ENCODE results near the gene COL4A5. TPM values are rescaled to one million over a fixed set of nuclear protein-coding genes. Genes with fewer than 3 reads are reported as not detected.

The COL4A5 gene
- total RNA-seq, 1 experiment from 2014 or later, result 48.1 TPM

DNA sequence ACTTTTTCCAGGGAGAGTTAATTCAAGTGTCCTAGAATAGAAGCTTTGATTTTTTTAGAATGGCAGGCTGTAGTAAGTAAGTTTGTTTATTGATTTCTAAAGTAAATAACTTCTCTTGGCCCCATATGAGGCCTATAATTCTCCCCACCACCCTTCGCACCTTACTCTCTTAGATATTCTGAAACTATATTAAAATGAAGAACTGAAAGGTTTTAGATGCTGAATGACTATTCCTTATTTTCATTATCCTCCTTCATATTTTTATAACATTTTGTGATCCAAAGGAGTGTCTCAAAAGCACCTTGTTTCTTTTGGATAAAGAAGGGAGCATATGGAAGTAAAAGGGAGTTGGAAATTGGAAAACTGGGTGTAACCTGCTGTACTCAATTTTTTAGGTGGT, 226.5 kb downstream of the COL4A5 start:
- H3K27me3 Mint-ChIP-seq (ENCODE audit: insufficient read depth, unreplicated experiment), result no peaks in the 10 kb centered on the region
- ChIA-PET POLR2A (no interaction called here), CTCF (no interaction called here)
- H3K27ac Mint-ChIP-seq (ENCODE audit: unreplicated experiment), result no peak overlapping the region
- H3K4me1 ChIP-seq, result peaks cover 2% of the 10 kb centered on the region; the same call in 1 of the 2 replicates
- no peaks in the 10 kb centered on the region for H3K27me3 ChIP-seq (replicated peaks; ENCODE audit: control insufficient read depth, insufficient read depth, low read length)
- H3K4me3 Mint-ChIP-seq (ENCODE audit: unreplicated experiment), result no peak overlapping the region
- H3K9me3 Mint-ChIP-seq (ENCODE audit: unreplicated experiment), result no peaks in the 10 kb centered on the region
- no peaks in the 10 kb centered on the region for H3K36me3 Mint-ChIP-seq (ENCODE audit: insufficient read depth, unreplicated experiment)
- H3K4me1 Mint-ChIP-seq (ENCODE audit: low read depth, unreplicated experiment), result peaks cover under 1% of the 10 kb centered on the region
- intact Hi-C loops (cut with micrococcal nuclease; ENCODE audit: unreplicated experiment), result no loop called here
- TF ChIP-seq CTCF (IDR thresholded peaks at IDR 0.05; ENCODE audit: insufficient read depth in 1 of 2, low read depth in 1 of 2, low read length in 1 of 2, severe bottlenecking in 1 of 2, unreplicated experiment in 1 of 2), result no peak
- BruUV-seq (replicated peaks), result no TSS peak
- no peak for DNase-seq
- no peaks in the 10 kb centered on the region for H3K9me3 ChIP-seq
- H3K36me3 ChIP-seq (ENCODE audit: control insufficient read depth, insufficient read depth, low read length), result no peaks in the 10 kb centered on the region
- H3K4me3 ChIP-seq (ENCODE audit: low read depth, low read length), result no peak overlapping the region

- H3K36me3 ChIP-seq (ENCODE audit: control insufficient read depth, insufficient read depth, low read length), result no peaks in the 10 kb centered on the region
- peak overlapping the region; percentile 48 for H3K4me3 Mint-ChIP-seq (ENCODE audit: unreplicated experiment)
- no peaks in the 10 kb centered on the region for H3K27me3 Mint-ChIP-seq (ENCODE audit: insufficient read depth, unreplicated experiment)
- BruUV-seq (replicated peaks), result no TSS peak
- peaks cover 7% of the 10 kb centered on the region for H3K4me1 Mint-ChIP-seq (ENCODE audit: low read depth, unreplicated experiment)
- no peaks in the 10 kb centered on the region for H3K27me3 ChIP-seq (replicated peaks; ENCODE audit: control insufficient read depth, insufficient read depth, low read length)
- ChIA-PET CTCF (no interaction called here), POLR2A (no interaction called here)
- intact Hi-C loops (cut with micrococcal nuclease; ENCODE audit: unreplicated experiment), result no loop called here
- H3K27ac Mint-ChIP-seq (ENCODE audit: unreplicated experiment), result peak overlapping the region; percentile 72
- no peaks in the 10 kb centered on the region for H3K9me3 Mint-ChIP-seq (ENCODE audit: unreplicated experiment)
- TF ChIP-seq CTCF (IDR thresholded peaks at IDR 0.05; ENCODE audit: insufficient read depth in 1 of 2, low read depth in 1 of 2, low read length in 1 of 2, severe bottlenecking in 1 of 2, unreplicated experiment in 1 of 2), result no peak
- peaks cover 22% of the 10 kb centered on the region; the same call in 1 of the 2 replicates for H3K4me1 ChIP-seq
- peaks cover 7% of the 10 kb centered on the region for H3K36me3 Mint-ChIP-seq (ENCODE audit: insufficient read depth, unreplicated experiment)
- no peaks in the 10 kb centered on the region for H3K9me3 ChIP-seq
- peak; percentile 26 to 27 for DNase-seq
- no peak overlapping the region for H3K4me3 ChIP-seq (ENCODE audit: low read depth, low read length)
These were observed 231.9 kb downstream of the COL4A5 start for GRCh38 chrX:108671526-108671925.

DNA sequence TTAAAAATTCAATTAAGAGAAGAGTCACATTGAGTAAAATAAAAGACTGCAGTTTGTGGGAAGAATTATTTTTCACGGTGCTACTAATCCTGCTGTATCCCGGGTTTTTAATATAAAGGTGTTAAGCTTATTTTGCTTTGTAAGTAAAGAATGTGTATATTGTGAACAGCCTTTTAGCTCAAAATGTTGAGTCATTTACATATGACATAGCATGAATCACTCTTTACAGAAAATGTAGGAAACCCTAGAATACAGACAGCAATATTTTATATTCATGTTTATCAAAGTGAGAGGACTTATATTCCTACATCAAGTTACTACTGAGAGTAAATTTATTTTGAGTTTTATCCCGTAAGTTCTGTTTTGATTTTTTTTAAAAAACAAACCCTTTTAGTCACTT, 257.1 kb downstream of the COL4A5 start:
- intact Hi-C loops (cut with micrococcal nuclease; ENCODE audit: unreplicated experiment), result no loop called here
- Mint-ChIP-seq H3K4me1 (ENCODE audit: low read depth, unreplicated experiment) (no peaks in the 10 kb centered on the region), H3K36me3 (ENCODE audit: insufficient read depth, unreplicated experiment) (peaks cover 6% of the 10 kb centered on the region), H3K27ac (ENCODE audit: unreplicated experiment) (no peak overlapping the region), H3K9me3 (ENCODE audit: unreplicated experiment) (no peaks in the 10 kb centered on the region), H3K4me3 (ENCODE audit: unreplicated experiment) (no peak overlapping the region), H3K27me3 (ENCODE audit: insufficient read depth, unreplicated experiment) (no peaks in the 10 kb centered on the region)
- no peak for TF ChIP-seq CTCF (IDR thresholded peaks at IDR 0.05; ENCODE audit: insufficient read depth in 1 of 2, low read depth in 1 of 2, low read length in 1 of 2, severe bottlenecking in 1 of 2, unreplicated experiment in 1 of 2)
- BruUV-seq (replicated peaks), result TSS peak; percentile 71
- no peak for DNase-seq
- Histone ChIP-seq H3K36me3 (ENCODE audit: control insufficient read depth, insufficient read depth, low read length) (no peaks in the 10 kb centered on the region), H3K27me3 (replicated peaks; ENCODE audit: control insufficient read depth, insufficient read depth, low read length) (no peaks in the 10 kb centered on the region), H3K4me1 (no peaks in the 10 kb centered on the region), H3K4me3 (ENCODE audit: low read depth, low read length) (no peak overlapping the region), H3K9me3 (no peaks in the 10 kb centered on the region)
- POLR2A ChIA-PET, result no interaction called here
- CTCF ChIA-PET, result no interaction called here
